DOHH2 (cell line): ENCODE results near the gene PLIN5.

ENCODE experiments used
- H3F3A ChIP-seq: fragments of 200-600 bp; sonication (generic), shearing (Covaris generic); 2 replicates; pipeline ENCODE4 v1.6.0; 2016; ENCODE audit warnings: antibody characterized with exemption, mild to moderate bottlenecking; ENCODE audit not compliant: control insufficient read depth, insufficient read depth
- H3K27ac ChIP-seq: fragments of 200-600 bp; sonication (generic); 2 replicates; pipeline ENCODE4 v1.5.1; 2014; ENCODE audit warnings: low read depth, mild to moderate bottlenecking, low read length, moderate library complexity
- H3K27me3 ChIP-seq: fragments of 200-600 bp; sonication (generic); 2 replicates; pipeline ENCODE4 v1.6.1; 2014; ENCODE audit warnings: mild to moderate bottlenecking, low read length, mixed read lengths; ENCODE audit not compliant: control insufficient read depth
- H3K36me3 ChIP-seq: fragments of 200-600 bp; sonication (generic); 2 replicates; pipeline ENCODE4 v1.6.1; 2014; ENCODE audit warnings: mild to moderate bottlenecking, low read length, moderate library complexity, mixed read lengths; ENCODE audit not compliant: control insufficient read depth
- H3K4me1 ChIP-seq: fragments of 200-600 bp; sonication (generic); 2 replicates; pipeline ENCODE4 v1.6.1; 2014; ENCODE audit warnings: mild to moderate bottlenecking, low read length, mixed read lengths; ENCODE audit not compliant: control insufficient read depth
- H3K4me2 ChIP-seq: fragments of 200-600 bp; sonication (generic); 2 replicates; pipeline ENCODE4 v1.6.0; 2014; ENCODE audit warnings: mild to moderate bottlenecking, low read length, moderate library complexity
- H3K4me3 ChIP-seq: fragments of 200-600 bp; sonication (generic); 2 replicates; pipeline ENCODE4 v1.5.1; 2014; ENCODE audit warnings: mild to moderate bottlenecking, low read length, mixed read lengths
- H3K79me2 ChIP-seq: fragments of 200-600 bp; sonication (generic); 2 replicates; pipeline ENCODE4 v1.6.1; 2014; ENCODE audit warnings: mild to moderate bottlenecking, low read length, mixed read lengths; ENCODE audit not compliant: control insufficient read depth
- H3K9me2 ChIP-seq: fragments of 200-600 bp; sonication (generic); replicated peaks from 2 replicates; pipeline ENCODE4 v1.6.1; 2014; ENCODE audit warnings: mild to moderate bottlenecking, low read length, mixed read lengths; ENCODE audit not compliant: control insufficient read depth
- H3K9me3 ChIP-seq: fragments of 200-600 bp; sonication (generic); 2 replicates; pipeline ENCODE4 v1.6.1; 2014; ENCODE audit warnings: antibody characterized with exemption, low read length, mixed read lengths; ENCODE audit not compliant: control insufficient read depth, insufficient read depth
- H4K20me1 ChIP-seq: fragments of 200-600 bp; sonication (generic); 2 replicates; pipeline ENCODE4 v1.6.0; 2014; ENCODE audit warnings: low read depth, mild to moderate bottlenecking, antibody characterized with exemption, low read length, moderate library complexity; ENCODE audit not compliant: control insufficient read depth, insufficient read depth
- EZH2phosphoT487 ChIP-seq: fragments of 200-600 bp; sonication (generic); IDR thresholded peaks from 2 replicates; pipeline ENCODE4 v1.6.1; 2017; ENCODE audit warnings: borderline replicate concordance, mild to moderate bottlenecking, antibody characterized with exemption, low read length, moderate library complexity, mixed read lengths
- TF ChIP-seq, protein P1 (sequence below): fragments of 200-600 bp; sonication (generic); IDR thresholded peaks from one replicate; pipeline ENCODE4 v1.5.1; 2014; ENCODE audit warnings: antibody characterized with exemption, mild to moderate bottlenecking, low read depth, low read length; ENCODE audit not compliant: poor library complexity, severe bottlenecking

PLIN5 gene

GRCh38 chr19:4553092-4553695 lies 18.2 kb upstream of the PLIN5 start:
- no peak overlapping the region for H3K27ac ChIP-seq
- no peak for TF ChIP-seq EZH2phosphoT487
- TF ChIP-seq, protein P1, sequence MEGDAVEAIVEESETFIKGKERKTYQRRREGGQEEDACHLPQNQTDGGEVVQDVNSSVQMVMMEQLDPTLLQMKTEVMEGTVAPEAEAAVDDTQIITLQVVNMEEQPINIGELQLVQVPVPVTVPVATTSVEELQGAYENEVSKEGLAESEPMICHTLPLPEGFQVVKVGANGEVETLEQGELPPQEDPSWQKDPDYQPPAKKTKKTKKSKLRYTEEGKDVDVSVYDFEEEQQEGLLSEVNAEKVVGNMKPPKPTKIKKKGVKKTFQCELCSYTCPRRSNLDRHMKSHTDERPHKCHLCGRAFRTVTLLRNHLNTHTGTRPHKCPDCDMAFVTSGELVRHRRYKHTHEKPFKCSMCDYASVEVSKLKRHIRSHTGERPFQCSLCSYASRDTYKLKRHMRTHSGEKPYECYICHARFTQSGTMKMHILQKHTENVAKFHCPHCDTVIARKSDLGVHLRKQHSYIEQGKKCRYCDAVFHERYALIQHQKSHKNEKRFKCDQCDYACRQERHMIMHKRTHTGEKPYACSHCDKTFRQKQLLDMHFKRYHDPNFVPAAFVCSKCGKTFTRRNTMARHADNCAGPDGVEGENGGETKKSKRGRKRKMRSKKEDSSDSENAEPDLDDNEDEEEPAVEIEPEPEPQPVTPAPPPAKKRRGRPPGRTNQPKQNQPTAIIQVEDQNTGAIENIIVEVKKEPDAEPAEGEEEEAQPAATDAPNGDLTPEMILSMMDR, result no peak
- H3F3A ChIP-seq, result no peaks in the 10 kb centered on the region
- no peaks in the 10 kb centered on the region for H4K20me1 ChIP-seq
- H3K36me3 ChIP-seq, result no peaks in the 10 kb centered on the region
- H3K79me2 ChIP-seq, result no peaks in the 10 kb centered on the region
- no peaks in the 10 kb centered on the region for H3K9me3 ChIP-seq
- H3K4me2 ChIP-seq, result no peak overlapping the region
- no peaks in the 10 kb centered on the region for H3K9me2 ChIP-seq
- no peaks in the 10 kb centered on the region for H3K4me1 ChIP-seq
- no peak overlapping the region for H3K4me3 ChIP-seq
- no peaks in the 10 kb centered on the region for H3K27me3 ChIP-seq

DNA sequence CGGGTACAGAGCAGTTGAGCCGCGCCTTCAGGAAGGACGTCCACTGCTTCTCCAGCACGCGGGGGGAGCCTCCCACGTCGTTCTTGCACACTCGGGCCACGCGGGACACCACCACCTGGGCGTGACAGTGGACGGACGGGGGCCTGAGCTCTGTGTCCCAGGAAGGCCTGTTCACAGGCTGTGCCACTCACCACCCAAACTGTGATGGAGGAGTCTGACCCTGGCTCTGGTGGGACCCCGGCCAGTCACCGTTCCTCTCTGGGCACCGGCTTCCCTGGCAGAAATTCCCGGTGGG lies 17.4 kb upstream of the PLIN5 start:
- no peaks in the 10 kb centered on the region for H3K36me3 ChIP-seq
- H4K20me1 ChIP-seq, result no peaks in the 10 kb centered on the region

GRCh38 chr19:4550479-4551050 lies 15.5 kb upstream of the PLIN5 start:
- Histone ChIP-seq H3K36me3 (no peaks in the 10 kb centered on the region), H3K27me3 (no peaks in the 10 kb centered on the region)

More for the DNA sequence above, 17.4 kb upstream of the PLIN5 start:
- no peak overlapping the region for H3K4me3 ChIP-seq
- H3K27me3 ChIP-seq, result no peaks in the 10 kb centered on the region
- no peaks in the 10 kb centered on the region for H3F3A ChIP-seq
- TF ChIP-seq EZH2phosphoT487, result no peak
- TF ChIP-seq, protein P1, result no peak
- H3K27ac ChIP-seq, result no peak overlapping the region
- no peaks in the 10 kb centered on the region for H3K9me3 ChIP-seq
- H3K4me2 ChIP-seq, result no peak overlapping the region
- H3K79me2 ChIP-seq, result no peaks in the 10 kb centered on the region
- no peaks in the 10 kb centered on the region for H3K4me1 ChIP-seq
- no peaks in the 10 kb centered on the region for H3K9me2 ChIP-seq

More at GRCh38 chr19:4550479-4551050, 15.5 kb upstream of the PLIN5 start:
- no peak overlapping the region for H3K27ac ChIP-seq
- H3K9me2 ChIP-seq, result no peaks in the 10 kb centered on the region
- H4K20me1 ChIP-seq, result no peaks in the 10 kb centered on the region
- no peak overlapping the region for H3K4me3 ChIP-seq
- H3K4me1 ChIP-seq, result no peaks in the 10 kb centered on the region
- no peaks in the 10 kb centered on the region for H3F3A ChIP-seq
- no peaks in the 10 kb centered on the region for H3K9me3 ChIP-seq
- TF ChIP-seq, protein P1, result no peak
- TF ChIP-seq EZH2phosphoT487, result no peak
- H3K4me2 ChIP-seq, result no peak overlapping the region
- H3K79me2 ChIP-seq, result no peaks in the 10 kb centered on the region
